ENCODE results near the gene PRODH2.

PRODH2 gene, protein sequence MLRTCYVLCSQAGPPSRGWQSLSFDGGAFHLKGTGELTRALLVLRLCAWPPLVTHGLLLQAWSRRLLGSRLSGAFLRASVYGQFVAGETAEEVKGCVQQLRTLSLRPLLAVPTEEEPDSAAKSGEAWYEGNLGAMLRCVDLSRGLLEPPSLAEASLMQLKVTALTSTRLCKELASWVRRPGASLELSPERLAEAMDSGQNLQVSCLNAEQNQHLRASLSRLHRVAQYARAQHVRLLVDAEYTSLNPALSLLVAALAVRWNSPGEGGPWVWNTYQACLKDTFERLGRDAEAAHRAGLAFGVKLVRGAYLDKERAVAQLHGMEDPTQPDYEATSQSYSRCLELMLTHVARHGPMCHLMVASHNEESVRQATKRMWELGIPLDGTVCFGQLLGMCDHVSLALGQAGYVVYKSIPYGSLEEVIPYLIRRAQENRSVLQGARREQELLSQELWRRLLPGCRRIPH

DNA sequence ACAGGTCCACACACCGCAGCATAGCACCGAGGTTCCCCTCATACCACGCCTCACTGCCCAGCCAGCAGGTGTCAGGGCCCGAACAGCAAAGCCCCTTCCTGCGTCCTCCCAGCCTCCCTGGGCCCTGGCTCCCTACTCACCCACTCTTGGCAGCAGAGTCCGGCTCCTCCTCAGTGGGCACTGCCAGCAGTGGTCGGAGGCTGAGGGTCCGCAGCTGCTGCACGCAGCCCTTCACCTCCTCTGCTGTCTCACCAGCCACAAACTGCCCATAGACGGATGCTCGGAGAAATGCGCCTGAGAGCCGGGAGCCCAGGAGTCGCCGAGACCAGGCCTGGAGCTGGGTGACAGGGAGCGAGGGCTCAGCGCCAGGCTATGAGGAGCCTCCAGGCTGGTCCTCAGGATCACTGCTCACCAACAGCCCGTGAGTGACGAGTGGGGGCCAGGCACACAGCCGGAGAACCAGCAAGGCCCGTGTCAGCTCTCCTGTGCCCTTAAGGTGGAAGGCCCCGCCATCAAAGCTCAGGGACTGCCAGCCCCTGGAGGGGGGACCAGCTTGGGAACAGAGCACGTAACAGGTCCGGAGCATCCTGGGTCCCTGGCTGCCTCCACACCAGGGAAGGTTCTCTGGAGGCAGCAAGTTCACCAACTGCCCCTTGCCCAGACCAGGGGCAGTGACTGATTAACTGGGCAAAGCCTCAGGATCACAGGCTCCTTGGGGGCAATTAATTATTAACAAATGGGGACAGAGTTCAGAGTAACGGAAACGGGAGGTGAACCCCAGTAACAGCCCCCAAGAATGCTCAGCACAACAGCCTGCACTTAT lies at the start of gene PRODH2:
PRODH2 (minus strand) TSS at position 626 of the 823 bp plus-strand sequence; CDS start at position 586, 40 bp downstream.
- DNase-seq (ENCODE audit: low read depth in 2 of 2, low spot score in 1 of 2) = no peak

DNA sequence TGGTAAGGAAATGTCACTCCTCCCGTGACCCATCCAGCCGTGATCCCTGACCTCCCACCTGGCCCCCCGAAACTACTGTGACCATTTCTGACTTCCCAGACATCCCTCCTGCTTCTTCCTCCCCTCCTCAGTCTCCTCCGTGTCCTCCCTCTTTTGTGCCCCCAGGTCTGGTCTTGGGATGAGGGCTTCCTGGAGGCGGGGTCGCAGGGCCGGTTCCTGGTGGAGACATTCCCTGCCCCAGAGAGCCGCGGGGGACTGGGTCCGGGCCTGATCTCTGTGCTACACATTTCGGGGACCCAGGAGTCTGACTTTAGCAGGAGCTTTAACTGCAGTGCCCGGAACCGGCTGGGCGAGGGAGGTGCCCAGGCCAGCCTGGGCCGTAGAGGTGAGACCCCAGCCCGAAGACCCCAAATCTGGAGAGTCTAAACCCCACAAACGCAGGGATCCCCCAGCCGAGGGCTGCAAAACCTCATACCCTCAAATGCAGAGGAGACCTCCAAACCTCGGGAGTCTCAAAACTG lies 49.1 kb upstream of the PRODH2 start:
- DNase-seq (ENCODE audit: low read depth in 2 of 2, low spot score in 1 of 2) = no peak

DNA sequence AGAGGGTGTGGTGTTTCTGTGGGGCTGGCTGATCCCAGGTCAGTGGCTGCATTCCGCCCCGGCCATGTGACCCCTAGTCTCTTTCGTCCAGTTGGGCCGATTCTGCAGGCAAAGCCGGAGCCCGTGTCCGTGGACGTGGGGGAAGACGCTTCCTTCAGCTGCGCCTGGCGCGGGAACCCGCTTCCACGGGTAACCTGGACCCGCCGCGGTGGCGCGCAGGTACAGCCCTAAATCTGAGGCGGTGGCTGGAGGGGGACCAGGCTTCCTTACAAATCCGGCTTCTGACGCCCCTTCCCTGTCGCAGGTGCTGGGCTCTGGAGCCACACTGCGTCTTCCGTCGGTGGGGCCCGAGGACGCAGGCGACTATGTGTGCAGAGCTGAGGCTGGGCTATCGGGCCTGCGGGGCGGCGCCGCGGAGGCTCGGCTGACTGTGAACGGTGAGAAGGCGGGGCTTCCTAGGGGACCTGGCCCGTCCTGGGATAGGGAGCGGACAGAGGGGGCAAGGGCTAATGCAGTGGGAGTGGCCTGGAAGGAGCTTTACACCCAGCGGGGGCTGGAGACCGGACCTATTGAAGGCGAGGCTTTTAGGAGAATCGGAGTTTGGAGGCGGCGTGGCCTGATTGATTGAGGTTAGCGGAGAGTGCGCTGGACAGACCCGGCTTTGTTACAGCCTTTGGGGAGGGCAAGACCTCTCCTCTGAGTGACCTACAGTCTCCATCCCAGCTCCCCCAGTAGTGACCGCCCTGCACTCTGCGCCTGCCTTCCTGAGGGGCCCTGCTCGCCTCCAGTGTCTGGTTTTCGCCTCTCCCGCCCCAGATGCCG lies 48.4 kb upstream of the PRODH2 start:
- DNase-seq (ENCODE audit: low read depth in 2 of 2, low spot score in 1 of 2) = no peak

DNA sequence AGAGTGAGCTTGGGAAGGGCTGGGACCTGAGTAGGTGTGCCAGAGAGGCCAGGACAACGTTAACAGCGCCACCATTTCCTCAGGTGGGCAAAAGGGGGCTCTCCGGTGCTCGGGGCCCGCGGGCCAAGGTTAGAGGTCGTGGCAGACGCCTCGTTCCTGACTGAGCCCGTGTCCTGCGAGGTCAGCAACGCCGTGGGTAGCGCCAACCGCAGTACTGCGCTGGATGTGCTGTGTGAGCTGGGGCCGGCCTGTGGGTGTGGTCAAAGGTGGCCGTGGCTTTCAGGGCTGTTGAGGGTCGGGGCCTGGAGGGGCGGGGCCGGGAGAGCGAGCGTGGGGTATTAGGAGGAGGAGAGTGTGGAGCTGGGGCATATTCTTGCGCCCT lies 47.8 kb upstream of the PRODH2 start:
- no peak for DNase-seq (ENCODE audit: low read depth in 2 of 2, low spot score in 1 of 2)

DNA sequence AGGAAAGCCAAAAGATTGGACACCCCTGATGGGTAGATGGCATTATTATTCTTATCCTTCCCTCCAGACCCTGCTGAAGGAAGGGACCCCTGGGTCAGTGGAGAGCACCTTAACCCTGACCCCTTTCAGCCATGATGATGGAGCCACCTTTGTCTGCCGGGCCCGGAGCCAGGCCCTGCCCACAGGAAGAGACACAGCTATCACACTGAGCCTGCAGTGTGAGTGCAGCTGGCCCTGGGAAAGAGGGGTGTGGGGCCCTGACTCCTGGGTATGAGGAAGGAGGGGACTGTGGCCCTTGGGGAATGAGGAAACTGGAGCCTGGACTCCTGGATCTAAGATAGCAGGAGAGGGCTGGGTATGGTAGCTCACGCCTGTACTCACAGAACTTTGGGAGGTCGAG lies 46.8 kb upstream of the PRODH2 start:
- no peak for DNase-seq (ENCODE audit: low read depth in 2 of 2, low spot score in 1 of 2)

DNA sequence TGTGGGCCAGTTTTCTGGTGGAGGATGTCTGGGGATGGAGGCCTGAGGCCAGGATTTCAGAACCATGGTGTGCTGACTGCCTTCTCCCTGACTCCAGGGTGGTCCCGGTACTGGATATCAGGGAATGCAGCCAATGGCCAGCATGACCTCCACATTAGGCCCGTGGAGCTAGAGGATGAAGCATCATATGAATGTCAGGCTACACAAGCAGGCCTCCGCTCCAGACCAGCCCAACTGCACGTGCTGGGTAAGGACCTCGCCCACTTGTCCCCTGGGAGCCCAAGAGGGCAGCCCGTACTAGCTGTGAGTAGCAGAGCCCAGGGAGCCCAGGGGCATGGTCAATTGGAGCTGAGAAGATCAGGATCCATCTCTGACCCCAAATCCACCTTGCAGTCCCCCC lies 45.7 kb upstream of the PRODH2 start:
- DNase-seq (ENCODE audit: low read depth in 2 of 2, low spot score in 1 of 2) = no peak

DNA sequence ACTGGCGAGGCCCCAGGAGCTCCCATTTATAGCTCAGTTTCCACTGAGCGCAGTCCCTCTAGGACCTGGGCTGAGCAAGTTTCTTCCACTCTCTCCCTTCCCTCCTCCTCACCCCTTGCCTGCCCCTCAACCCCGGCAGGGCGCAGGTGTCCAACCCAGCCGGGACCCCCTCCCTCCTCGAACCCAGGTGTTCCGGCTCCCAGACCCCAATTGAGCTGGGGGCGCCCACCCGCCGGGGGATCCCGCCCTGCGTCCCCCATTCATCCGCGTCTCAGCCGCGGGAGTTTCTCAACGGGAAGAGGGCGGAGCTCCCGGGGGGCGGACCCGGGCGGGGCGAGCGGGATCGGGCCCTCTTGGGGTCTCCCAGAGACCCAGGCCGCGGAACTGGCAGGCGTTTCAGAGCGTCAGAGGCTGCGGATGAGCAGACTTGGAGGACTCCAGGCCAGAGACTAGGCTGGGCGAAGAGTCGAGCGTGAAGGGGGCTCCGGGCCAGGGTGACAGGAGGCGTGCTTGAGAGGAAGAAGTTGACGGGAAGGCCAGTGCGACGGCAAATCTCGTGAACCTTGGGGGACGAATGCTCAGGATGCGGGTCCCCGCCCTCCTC lies 44.0 kb upstream of the PRODH2 start, which contains the start of gene KIRREL2:
KIRREL2 (plus strand) TSS at position 366 of the 604 bp plus-strand sequence; CDS start at position 575, 209 bp downstream.
- no peak for DNase-seq (ENCODE audit: low read depth in 2 of 2, low spot score in 1 of 2)

DNA sequence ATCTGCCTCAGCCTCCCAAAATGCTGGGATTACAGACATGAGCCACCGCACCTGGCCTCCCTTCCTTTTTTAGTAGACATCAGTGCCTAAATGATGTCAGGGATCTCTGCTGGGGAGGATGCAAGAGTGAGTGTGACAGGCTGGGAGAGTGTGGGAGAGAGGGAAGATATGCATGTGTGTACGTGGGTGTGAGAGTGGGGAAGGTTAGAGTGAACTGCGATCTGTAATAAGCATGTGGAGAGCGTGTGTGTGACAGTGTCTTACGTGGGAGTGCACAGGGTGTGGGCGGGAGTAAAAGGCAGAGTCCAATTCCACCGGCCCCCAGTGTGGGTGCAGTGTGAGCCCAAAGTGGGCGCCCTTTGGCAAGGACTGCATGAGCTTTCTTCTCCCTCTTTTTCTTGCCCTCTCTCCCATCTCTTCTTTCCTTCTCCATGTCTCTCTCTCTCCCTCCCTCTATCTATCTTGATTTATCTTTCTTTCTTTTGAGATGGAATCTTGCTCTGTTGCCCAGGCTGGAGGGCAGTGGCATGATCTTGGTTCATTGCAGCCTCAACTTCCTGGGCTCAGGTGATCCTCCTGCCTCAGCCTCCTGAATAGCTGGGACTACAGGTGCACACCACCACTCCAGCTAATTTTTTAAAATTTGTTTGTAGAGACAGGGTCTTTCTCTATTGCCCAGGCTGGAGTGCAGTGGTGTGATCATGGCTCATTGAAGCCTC lies 40.6 kb upstream of the PRODH2 start:
- no peak for DNase-seq (ENCODE audit: low read depth in 2 of 2, low spot score in 1 of 2)

DNA sequence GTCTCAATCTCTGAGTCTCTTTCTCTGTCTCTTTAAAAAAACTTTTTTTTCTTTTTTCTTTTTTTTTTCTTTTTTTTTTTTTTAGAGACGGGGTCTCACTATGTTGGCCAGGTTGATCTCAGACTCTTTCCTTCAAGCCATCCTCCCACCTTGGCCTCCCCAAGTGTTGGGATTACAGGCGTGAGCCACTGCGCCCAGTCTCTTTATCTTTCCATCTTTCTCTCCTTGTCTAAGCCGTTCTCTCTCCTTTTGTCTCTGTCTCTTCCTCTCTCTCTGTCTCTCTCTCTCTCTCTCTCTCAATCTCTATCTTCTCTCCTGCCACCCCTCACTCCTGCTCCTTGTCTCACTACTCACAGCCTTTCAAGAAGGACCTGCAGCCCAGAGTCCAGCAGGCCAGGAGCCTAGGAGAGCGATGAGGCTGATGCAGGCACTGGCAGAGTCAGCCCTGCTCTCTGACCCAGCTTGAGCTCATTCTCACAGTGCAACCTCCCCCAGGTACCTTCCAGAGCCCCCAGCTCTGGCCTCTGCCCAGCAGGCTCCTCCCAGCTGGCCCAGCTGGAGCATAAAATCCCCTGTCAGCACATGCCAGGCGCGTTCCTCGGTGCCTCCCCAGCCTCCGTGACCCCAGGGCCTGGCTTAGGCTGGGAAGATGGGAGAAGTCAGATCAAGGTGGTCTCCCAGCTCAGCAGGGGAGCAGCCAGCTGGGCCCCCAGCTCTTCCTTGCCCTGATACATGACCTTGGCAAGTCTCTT lies 39.6 kb upstream of the PRODH2 start, which contains the start of gene NPHS1:
NPHS1 (minus strand) TSS at position 476 of the 752 bp plus-strand sequence. CDS start 667 bp downstream, outside the sequence.
- DNase-seq (ENCODE audit: low read depth in 2 of 2, low spot score in 1 of 2) = no peak

DNA sequence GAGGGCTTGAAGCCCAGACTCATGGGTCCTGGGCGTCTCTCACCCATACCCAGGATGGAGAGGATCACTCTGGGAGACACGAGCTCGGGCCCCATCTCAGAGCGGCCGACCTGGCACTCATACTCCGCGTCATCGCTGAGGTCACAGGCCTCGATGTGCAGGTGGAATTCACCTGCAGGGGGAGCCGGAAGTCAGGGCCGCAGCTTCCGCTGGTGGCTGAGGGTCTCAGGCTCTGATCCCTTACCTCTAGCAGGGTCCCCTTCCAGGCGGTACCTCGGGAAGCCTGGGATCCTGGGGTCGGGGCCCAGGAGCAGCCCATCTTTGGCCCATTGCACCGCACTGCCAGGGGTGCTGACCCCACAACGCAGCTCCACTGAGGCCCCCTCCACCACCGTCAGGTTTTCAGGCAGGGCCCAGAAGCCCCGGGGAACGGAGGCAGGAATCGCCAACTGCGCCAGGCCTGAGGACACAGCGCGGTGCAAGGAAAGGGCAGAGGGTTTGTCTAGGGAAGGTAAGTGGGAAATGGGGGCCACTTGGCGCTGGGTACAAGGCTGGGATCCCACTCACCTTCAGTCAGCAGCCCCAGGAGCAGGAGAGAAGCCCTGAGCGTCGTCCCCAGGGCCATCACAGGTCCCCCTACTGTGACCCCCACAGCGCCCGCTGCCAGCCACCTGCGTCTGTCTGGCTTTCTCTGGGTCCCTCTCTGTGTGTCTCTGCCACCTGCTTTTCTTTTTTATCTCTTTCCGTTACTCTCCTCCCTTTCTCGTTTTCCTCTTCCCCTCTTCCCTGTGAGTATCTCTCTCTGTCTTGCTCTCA lies 38.8 kb upstream of the PRODH2 start:
- no peak for DNase-seq (ENCODE audit: low read depth in 2 of 2, low spot score in 1 of 2)

DNA sequence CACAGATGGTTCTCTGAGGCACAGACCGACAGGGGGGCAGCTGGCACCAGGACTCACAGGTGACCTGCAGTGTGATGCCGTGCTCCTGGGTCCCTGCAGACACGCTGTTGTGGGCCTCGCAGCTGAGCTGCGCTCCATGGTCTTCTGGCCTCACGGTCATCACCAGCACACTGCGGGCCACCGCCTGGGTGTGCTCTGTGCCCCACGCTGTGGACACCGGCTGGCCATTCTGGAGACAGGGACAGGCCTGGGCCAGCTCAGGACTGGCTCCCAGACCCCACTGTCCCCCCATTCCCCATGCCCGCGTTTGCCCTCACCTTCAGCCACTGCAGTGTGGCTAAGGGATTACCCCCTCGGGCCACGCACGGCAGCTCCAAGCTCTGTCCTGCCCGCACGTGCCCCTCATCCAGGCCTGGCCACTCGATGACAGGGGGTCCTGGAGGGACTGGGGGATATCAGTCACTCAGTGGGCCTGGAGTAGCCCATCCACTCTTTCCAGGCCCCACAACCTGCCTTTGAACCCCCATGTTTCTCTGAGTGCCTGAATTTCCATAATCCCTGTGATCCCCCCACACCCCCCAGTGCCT lies 36.4 kb upstream of the PRODH2 start:
- no peak for DNase-seq (ENCODE audit: low read depth in 2 of 2, low spot score in 1 of 2)

DNA sequence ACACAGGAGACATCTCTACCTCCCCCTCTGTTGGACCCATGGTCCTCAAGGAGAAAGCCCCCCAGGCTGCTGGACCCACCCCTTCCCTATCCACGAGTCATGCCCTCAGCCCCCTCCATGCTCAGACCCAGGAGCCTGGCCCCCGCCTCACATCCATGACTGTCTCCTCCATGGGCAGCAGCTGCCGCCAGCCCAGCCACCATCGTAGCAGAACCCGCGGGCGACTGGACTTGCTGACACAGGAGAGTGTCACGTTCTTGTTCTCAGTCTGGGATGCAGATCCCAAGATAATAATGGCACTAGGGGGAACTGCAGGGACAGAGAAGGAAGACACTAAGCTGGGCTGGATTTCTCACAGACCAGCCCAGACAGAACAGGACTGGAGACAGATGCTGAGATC lies 35.8 kb upstream of the PRODH2 start:
- no peak for DNase-seq (ENCODE audit: low read depth in 2 of 2, low spot score in 1 of 2)

DNA sequence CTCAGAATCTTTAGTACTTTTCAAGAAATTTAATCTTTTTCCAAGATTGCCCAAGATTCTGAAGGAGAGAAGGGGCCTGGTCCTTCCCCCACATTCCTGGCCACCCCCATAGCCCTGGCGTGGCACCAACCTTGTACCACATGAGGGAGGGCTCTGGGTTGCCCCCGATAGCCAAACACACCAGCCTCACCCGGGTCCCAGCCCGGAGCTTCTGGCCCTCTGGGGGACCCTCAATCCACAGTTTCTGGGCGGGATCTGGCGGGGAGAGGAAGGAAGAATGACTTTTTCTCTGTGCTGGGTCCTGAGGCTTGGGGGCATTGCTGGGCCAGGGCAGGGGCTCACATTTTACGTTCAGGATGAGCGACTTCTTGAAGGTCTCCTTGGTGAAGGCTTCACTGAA lies 35.3 kb upstream of the PRODH2 start:
- no peak for DNase-seq (ENCODE audit: low read depth in 2 of 2, low spot score in 1 of 2)

DNA sequence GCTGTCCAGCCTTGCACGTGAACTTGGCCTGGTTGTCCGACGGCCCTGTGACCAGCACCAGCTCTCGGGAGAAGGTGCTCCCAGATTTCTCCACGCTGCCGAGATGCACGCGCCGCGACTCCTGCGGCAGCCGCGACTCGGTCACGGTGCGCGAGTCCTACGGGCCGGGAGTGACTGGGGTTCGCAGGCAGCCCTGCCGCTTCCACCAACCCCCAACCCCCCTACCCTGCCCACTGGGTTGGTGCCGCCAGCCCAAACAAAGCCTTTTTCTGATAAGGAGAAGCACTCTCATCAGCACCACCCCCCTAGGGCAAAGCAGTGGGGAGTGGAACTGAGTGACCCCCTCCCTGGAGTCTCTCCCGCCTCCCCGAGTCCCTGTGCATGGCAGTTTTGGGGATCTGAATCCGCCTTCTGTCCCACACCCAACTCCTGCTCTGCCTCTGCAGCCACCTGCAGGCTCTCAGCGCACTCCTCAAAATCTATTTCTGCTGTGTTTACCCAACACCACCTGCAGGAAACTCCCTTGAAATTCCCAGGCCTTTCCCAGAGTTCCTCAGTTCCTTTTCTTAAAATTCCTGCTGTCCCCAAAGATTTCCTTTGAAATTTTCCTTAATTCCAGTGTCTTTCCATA lies 33.5 kb upstream of the PRODH2 start:
- DNase-seq (ENCODE audit: low read depth in 2 of 2, low spot score in 1 of 2) = no peak

DNA sequence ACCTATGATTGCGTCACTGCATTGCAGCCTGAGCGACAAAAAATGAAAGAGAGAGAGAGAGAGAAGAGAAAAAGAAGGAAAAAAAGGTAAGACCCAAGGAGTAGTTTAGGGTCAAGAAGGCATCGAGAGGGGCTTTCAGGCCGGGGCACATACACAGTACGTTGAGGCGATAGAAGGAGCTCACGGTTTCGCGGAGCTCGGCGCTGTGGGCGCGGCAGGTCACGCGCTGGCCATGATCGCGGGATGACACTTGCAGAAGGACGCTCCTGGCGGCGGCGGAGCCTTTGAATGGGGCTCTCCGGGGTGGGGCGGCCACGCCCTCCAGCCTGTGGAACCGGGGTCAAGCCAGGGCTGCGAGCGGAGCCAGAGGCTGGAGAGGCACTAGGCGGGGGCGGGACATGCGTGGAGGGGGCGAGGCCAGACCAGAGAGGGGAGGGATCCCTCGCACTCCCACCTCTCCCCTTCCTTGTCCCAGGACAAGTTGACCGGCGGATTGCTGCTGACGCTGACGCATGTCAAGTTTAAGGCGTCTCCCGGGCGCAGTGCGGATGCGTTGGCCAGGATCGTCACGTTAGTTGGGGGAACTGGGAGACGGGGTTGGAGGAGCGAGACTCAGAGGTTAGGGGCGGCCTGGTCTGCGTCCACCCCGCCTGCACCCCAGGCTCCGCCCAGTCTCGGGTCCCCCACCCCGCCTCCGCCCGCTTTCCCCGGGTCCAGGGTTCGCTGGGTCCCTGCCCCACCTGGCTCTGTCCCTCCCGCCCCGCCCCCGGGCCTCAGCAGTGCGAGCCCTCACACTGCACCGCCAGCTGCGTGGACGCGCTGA lies 32.8 kb upstream of the PRODH2 start:
- no peak for DNase-seq (ENCODE audit: low read depth in 2 of 2, low spot score in 1 of 2)

DNA sequence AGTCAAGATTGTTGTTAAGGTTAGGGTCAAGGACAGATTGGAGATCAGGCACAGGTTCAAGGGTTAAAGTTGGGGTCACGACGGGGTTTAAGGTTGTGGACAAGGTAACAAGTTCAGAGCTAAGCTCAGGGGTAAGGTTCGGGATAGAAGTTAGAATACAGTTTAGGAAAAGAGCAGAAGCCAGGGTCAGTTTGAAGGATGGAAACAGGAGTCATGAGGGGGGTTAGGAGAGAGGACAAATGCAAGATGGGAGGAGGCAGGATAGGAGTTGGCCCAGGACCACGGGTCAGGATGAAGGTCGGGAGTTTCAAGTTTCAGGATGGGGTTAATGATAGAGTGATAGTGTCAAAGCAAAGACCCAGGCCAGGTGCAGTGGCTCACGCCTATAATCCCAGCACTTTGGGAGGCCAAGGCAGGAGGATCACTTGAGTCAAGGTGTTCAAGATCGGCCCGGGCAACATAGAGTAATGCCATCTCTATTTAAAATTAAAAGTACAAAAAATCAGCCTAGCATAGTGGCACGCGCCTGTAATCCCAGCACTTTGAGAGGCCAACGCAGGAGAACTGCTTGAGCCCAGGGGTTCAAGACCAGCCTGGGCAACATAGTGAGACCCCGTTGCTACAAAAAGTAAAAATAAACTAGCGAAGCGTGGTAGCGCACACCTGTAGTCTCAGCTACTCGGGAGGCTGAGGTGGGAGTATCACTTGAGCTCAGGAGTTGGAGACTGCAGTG lies 32.0 kb upstream of the PRODH2 start:
- DNase-seq (ENCODE audit: low read depth in 2 of 2, low spot score in 1 of 2) = no peak

All from stimulated activated CD8-positive, alpha-beta memory T cell treated with anti-CD3 and anti-CD28 coated beads, Interleukin-4, amount 100 ng/mL, for 1 hour (primary cell).